Common myeloid progenitor, CD34-positive (primary cell): Measurements from ENCODE around the gene GHRHR.

Experiments used
- CTCF ChIA-PET: fragments of 350-600 bp; sonication (Branson Sonifier 250); formaldehyde crosslinking; loops from one replicate; lab custom pipeline; 2021; ENCODE audit warnings: antibody characterized with exemption; lab: Charles Lee
- POLR2A ChIA-PET: fragments of 350-600 bp; sonication (Branson Sonifier 250); formaldehyde crosslinking; loops from one replicate; lab custom pipeline; 2021; ENCODE audit warnings: antibody characterized with exemption; lab: Charles Lee
- DNase-seq, 3 donors: peaks; one replicate each; pipeline versions ENCODE4 v3.0.0 to v3.0.0-alpha.2; 2013
- H3K27ac ChIP-seq, 2 experiments: 1 replicate in 1 of 2; 2 replicates in 1 of 2; pipeline ENCODE4 v1.7.0; 2013; ENCODE audit warnings: inconsistent platforms in 2 of 2, low read length in 2 of 2, mild to moderate bottlenecking in 2 of 2, low read depth in 1 of 2, moderate library complexity in 1 of 2; ENCODE audit not compliant: severe bottlenecking in 2 of 2, insufficient read depth in 1 of 2, poor library complexity in 1 of 2
- H3K27me3 ChIP-seq, 5 experiments: replicated peaks in 2 of 5; 1 replicate in 3 of 5; 2 replicates in 2 of 5; pipeline versions ENCODE4 v1.6.1 to v1.7.0; 2013; ENCODE audit warnings: low read length in 4 of 5, mild to moderate bottlenecking in 2 of 5, moderate library complexity in 2 of 5, inconsistent platforms in 1 of 5; ENCODE audit not compliant: insufficient read depth in 5 of 5, control insufficient read depth in 4 of 5
- H3K36me3 ChIP-seq, 4 experiments: 1 replicate in 2 of 4; 2 replicates in 2 of 4; pipeline versions ENCODE4 v1.6.1 to v1.7.0; 2013; ENCODE audit warnings: low read length in 3 of 4, control low read depth in 1 of 4, mild to moderate bottlenecking in 1 of 4; ENCODE audit not compliant: control insufficient read depth in 4 of 4, insufficient read depth in 4 of 4
- H3K4me1 ChIP-seq, 4 experiments: 1 replicate in 3 of 4; 2 replicates in 1 of 4; pipeline versions ENCODE4 v1.6.1 to v1.7.1; 2013; ENCODE audit warnings: low read length in 3 of 4, mild to moderate bottlenecking in 3 of 4, control low read depth in 1 of 4, inconsistent platforms in 1 of 4, moderate library complexity in 1 of 4; ENCODE audit not compliant: control insufficient read depth in 4 of 4, insufficient read depth in 4 of 4; ENCODE audit errors: control extremely low read depth in 1 of 4
- H3K4me3 ChIP-seq, 7 experiments: 1 replicate in 4 of 7; 2 replicates in 3 of 7; pipeline versions ENCODE4 v1.5.1 to v1.7.0; 2013; ENCODE audit warnings: mild to moderate bottlenecking in 7 of 7, low read length in 6 of 7, moderate library complexity in 6 of 7, inconsistent platforms in 2 of 7, low read depth in 2 of 7, control low read depth in 1 of 7; ENCODE audit not compliant: insufficient read depth in 4 of 7, control insufficient read depth in 1 of 7; ENCODE audit errors: extremely low read depth in 1 of 7
- H3K9me3 ChIP-seq, 5 experiments: 1 replicate in 4 of 5; 2 replicates in 1 of 5; pipeline versions ENCODE4 v1.6.1 to v1.7.1; 2013; ENCODE audit warnings: low read length in 4 of 5, mild to moderate bottlenecking in 2 of 5, inconsistent platforms in 1 of 5, low read depth in 1 of 5, moderate library complexity in 1 of 5; ENCODE audit not compliant: control insufficient read depth in 4 of 5, insufficient read depth in 2 of 5; ENCODE audit errors: control extremely low read depth in 1 of 5
- WGBS: methylation state at CpG from one replicate; pipeline ENCODE4 v1.1.5; 2013; ENCODE audit not compliant: insufficient coverage; 5-methylcytosine and 5-hydroxymethylcytosine counted together

The GHRHR gene

GRCh38 chr7:30994206-30995100 is 30.7 kb downstream of the GHRHR start:
- no peaks in the 10 kb centered on the region for H3K9me3 ChIP-seq
- WGBS: 95% methylated on average over 28 of the region's 39 CpGs
- ChIA-PET POLR2A (no interaction called here), CTCF (interaction anchor here (1.0 to 1.5 kb wide), 4 partner anchors 9 to 140 kb away, joined by 3 read pairs; no protein-coding TSS in a partner anchor)
- peaks cover 0 to 4% (median 0%) of the 10 kb centered on the region in 5 experiments for H3K27me3 ChIP-seq
- H3K27ac ChIP-seq: no peak overlapping the region
- H3K4me1 ChIP-seq: peaks cover 0 to 9% (median 0%) of the 10 kb centered on the region in 4 experiments
- H3K4me3 ChIP-seq: no peak overlapping the region
- no peaks in the 10 kb centered on the region for H3K36me3 ChIP-seq
- DNase-seq: no peak

- Histone ChIP-seq H3K36me3 (no peaks in the 10 kb centered on the region), H3K27me3 (no peaks in the 10 kb centered on the region), H3K27ac (no peak overlapping the region), H3K9me3 (no peaks in the 10 kb centered on the region), H3K4me3 (no peak overlapping the region), H3K4me1 (peaks cover 0 to 15% (median 3%) of the 10 kb centered on the region in 4 experiments)
- CTCF ChIA-PET: interaction anchor here (1.1 to 1.4 kb wide), 3 partner anchors 12 to 15 kb away, joined by 3 read pairs; no protein-coding TSS in a partner anchor
- DNase-seq: no peak
- WGBS: 74% methylated on average over 7 of the region's 7 CpGs
- POLR2A ChIA-PET: no interaction called here
Observed at GRCh38 chr7:30995536-30995935, 31.8 kb downstream of the GHRHR start.

GRCh38 chr7:30996256-30996655 is 32.5 kb downstream of the GHRHR start:
- POLR2A ChIA-PET: interaction anchor here (0.6 kb wide), 1 partner anchor 127 kb away, joined by 3 read pairs; no protein-coding TSS in a partner anchor
- no peaks in the 10 kb centered on the region for H3K36me3 ChIP-seq
- H3K4me1 ChIP-seq: peaks cover 0 to 15% (median 3%) of the 10 kb centered on the region in 4 experiments
- no peak for DNase-seq
- H3K4me3 ChIP-seq: no peak overlapping the region
- no peaks in the 10 kb centered on the region for H3K27me3 ChIP-seq
- H3K9me3 ChIP-seq: no peaks in the 10 kb centered on the region
- no peak overlapping the region for H3K27ac ChIP-seq
- WGBS: 94% methylated on average over 4 of the region's 6 CpGs
- CTCF ChIA-PET: no interaction called here

- DNase-seq: no peak
- Histone ChIP-seq H3K27me3 (no peaks in the 10 kb centered on the region), H3K9me3 (no peaks in the 10 kb centered on the region), H3K36me3 (no peaks in the 10 kb centered on the region), H3K4me1 (peaks cover 0 to 15% (median 3%) of the 10 kb centered on the region in 4 experiments), H3K27ac (no peak overlapping the region), H3K4me3 (no peak overlapping the region)
- CTCF ChIA-PET: interaction anchor here (0.5 to 1.0 kb wide), 3 partner anchors 12 to 56 kb away, joined by 3 read pairs; no protein-coding TSS in a partner anchor
- 93% methylated on average over 5 of the region's 5 CpGs for WGBS
- POLR2A ChIA-PET: no interaction called here
Observed at GRCh38 chr7:30996883-30997282, 33.1 kb downstream of the GHRHR start.

GRCh38 chr7:30997316-30997715 is 33.6 kb downstream of the GHRHR start:
- Histone ChIP-seq H3K27ac (no peak overlapping the region), H3K27me3 (no peaks in the 10 kb centered on the region), H3K36me3 (no peaks in the 10 kb centered on the region), H3K4me1 (peaks cover 0 to 15% (median 3%) of the 10 kb centered on the region in 4 experiments), H3K4me3 (no peak overlapping the region), H3K9me3 (no peaks in the 10 kb centered on the region)
- CTCF ChIA-PET: interaction anchor here (0.5 to 1.0 kb wide), 3 partner anchors 12 to 56 kb away, joined by 3 read pairs; no protein-coding TSS in a partner anchor
- 64% methylated on average over 5 of the region's 7 CpGs for WGBS
- DNase-seq: no peak
- POLR2A ChIA-PET: no interaction called here

- Histone ChIP-seq H3K4me1 (peaks cover 0 to 15% (median 3%) of the 10 kb centered on the region in 4 experiments), H3K4me3 (no peak overlapping the region), H3K9me3 (peaks cover 0 to 1% (median 0%) of the 10 kb centered on the region in 5 experiments), H3K27me3 (no peaks in the 10 kb centered on the region), H3K27ac (no peak overlapping the region), H3K36me3 (no peaks in the 10 kb centered on the region)
- 94% methylated on average over 7 of the region's 10 CpGs for WGBS
- POLR2A ChIA-PET: no interaction called here
- DNase-seq: no peak
- CTCF ChIA-PET: interaction anchor here (0.9 to 1.0 kb wide), 2 partner anchors 13 to 26 kb away, joined by 3 read pairs; no protein-coding TSS in a partner anchor
Observed at GRCh38 chr7:30998180-30998579, 34.4 kb downstream of the GHRHR start.
